Measurements from ENCODE around the gene L1CAM.
"Not testable (repeated sequence)": the region's sequence is repeated elsewhere in the genome, so short reads cannot be mapped to it uniquely, and the experiment has no call there.

The L1CAM gene

GRCh38 chrX:153819384-153820040 is 66.5 kb downstream of the L1CAM start:
- peaks cover 4 to 71% of the 10 kb centered on the region in 2 experiments for H3K27me3 ChIP-seq (ENCODE audit: control insufficient read depth in 1 of 2, insufficient read depth in 1 of 2, low read length in 2 of 2)

GRCh38 chrX:153818571-153819383 is 67.2 kb downstream of the L1CAM start:
- peak; percentile 30 for DNase-seq
- H3K4me1 ChIP-seq (ENCODE audit: control insufficient read depth, insufficient read depth, low read depth, low read length), result peaks cover 8% of the 10 kb centered on the region
- H3K36me3 ChIP-seq (ENCODE audit: control insufficient read depth in 1 of 2, insufficient read depth in 2 of 2, low read depth in 1 of 2, low read length in 2 of 2), result no peaks in the 10 kb centered on the region
- H3K23ac ChIP-seq (ENCODE audit: low read length in 2 of 2), result no peak overlapping the region
- H3K18ac ChIP-seq (ENCODE audit: low read depth in 1 of 2, low read length in 2 of 2), result peak overlapping the region; percentile 66 to 71
- peak overlapping the region; percentile 79 for H3K4me2 ChIP-seq (ENCODE audit: low read length, poor library complexity, severe bottlenecking)
- peak overlapping the region; percentile 69 for H4K8ac ChIP-seq (ENCODE audit: low read length)
- H2AK5ac ChIP-seq (ENCODE audit: low read length, severe bottlenecking), result no peak overlapping the region
- no peak overlapping the region for H2BK12ac ChIP-seq (ENCODE audit: low read length in 2 of 2)
- no peak overlapping the region for H3K27ac ChIP-seq (ENCODE audit: low read length, poor library complexity, severe bottlenecking)
- peaks cover 4 to 65% of the 10 kb centered on the region in 2 experiments for H3K27me3 ChIP-seq (ENCODE audit: control insufficient read depth in 1 of 2, insufficient read depth in 1 of 2, low read length in 2 of 2)
- H2BK15ac ChIP-seq (ENCODE audit: low read depth, poor library complexity, severe bottlenecking), result no peak overlapping the region
- H3K79me1 ChIP-seq (replicated peaks; ENCODE audit: low read length, poor library complexity, severe bottlenecking), result no peaks in the 10 kb centered on the region
- H3K4ac ChIP-seq (ENCODE audit: low read depth in 1 of 2, low read length in 2 of 2), result peak overlapping the region in 1 of 2 experiments; percentile 7
- no peak overlapping the region for H4K91ac ChIP-seq (ENCODE audit: low read length)
- no peak overlapping the region for H3K9ac ChIP-seq (ENCODE audit: low read length)
- H3K9me3 ChIP-seq (ENCODE audit: control insufficient read depth, low read length), result peaks cover 6% of the 10 kb centered on the region
- peak overlapping the region; percentile 71 for H2AFZ ChIP-seq (ENCODE audit: low read depth, low read length)
- no peak overlapping the region for H2BK120ac ChIP-seq (ENCODE audit: low read depth, low read length)
- peak overlapping the region; percentile 39 to 41 for H3K4me3 ChIP-seq (ENCODE audit: insufficient read depth in 1 of 2, low read depth in 1 of 2, low read length in 2 of 2)
- H3K14ac ChIP-seq (ENCODE audit: low read length in 2 of 2), result peak overlapping the region in 1 of 2 experiments; percentile 32
- WGBS, result 8% methylated on average over 37 of the region's 67 CpGs
- H2BK5ac ChIP-seq (ENCODE audit: low read depth, low read length, poor library complexity, severe bottlenecking), result no peak overlapping the region

More at GRCh38 chrX:153819384-153820040, 66.5 kb downstream of the L1CAM start:
- Histone ChIP-seq H3K27ac (ENCODE audit: low read length, poor library complexity, severe bottlenecking) (no peak overlapping the region), H3K14ac (ENCODE audit: low read length in 2 of 2) (no peak overlapping the region), H3K4me3 (ENCODE audit: insufficient read depth in 1 of 2, low read depth in 1 of 2, low read length in 2 of 2) (peak overlapping the region; percentile 39 to 41), H2BK120ac (ENCODE audit: low read depth, low read length) (no peak overlapping the region), H2BK12ac (ENCODE audit: low read length in 2 of 2) (no peak overlapping the region), H3K79me1 (replicated peaks; ENCODE audit: low read length, poor library complexity, severe bottlenecking) (no peaks in the 10 kb centered on the region), H2BK15ac (ENCODE audit: low read depth, poor library complexity, severe bottlenecking) (no peak overlapping the region), H3K9ac (ENCODE audit: low read length) (no peak overlapping the region), H3K36me3 (ENCODE audit: control insufficient read depth in 1 of 2, insufficient read depth in 2 of 2, low read depth in 1 of 2, low read length in 2 of 2) (no peaks in the 10 kb centered on the region), H2AFZ (ENCODE audit: low read depth, low read length) (no peak overlapping the region), H3K18ac (ENCODE audit: low read depth in 1 of 2, low read length in 2 of 2) (peak overlapping the region; percentile 66 to 71), H3K4me2 (ENCODE audit: low read length, poor library complexity, severe bottlenecking) (peak overlapping the region; percentile 79), H3K23ac (ENCODE audit: low read length in 2 of 2) (no peak overlapping the region), H3K9me3 (ENCODE audit: control insufficient read depth, low read length) (peaks cover 6% of the 10 kb centered on the region), H4K8ac (ENCODE audit: low read length) (peak overlapping the region; percentile 28), H2AK5ac (ENCODE audit: low read length, severe bottlenecking) (no peak overlapping the region), H3K4me1 (ENCODE audit: control insufficient read depth, insufficient read depth, low read depth, low read length) (peaks cover 8% of the 10 kb centered on the region), H4K91ac (ENCODE audit: low read length) (no peak overlapping the region), H3K4ac (ENCODE audit: low read depth in 1 of 2, low read length in 2 of 2) (peak overlapping the region in 1 of 2 experiments; percentile 7), H2BK5ac (ENCODE audit: low read depth, low read length, poor library complexity, severe bottlenecking) (no peak overlapping the region)
- no peak for DNase-seq
- 52% methylated on average over 16 of the region's 23 CpGs for WGBS

- not testable (repeated sequence) for H3K36me3 ChIP-seq (ENCODE audit: control insufficient read depth in 1 of 2, insufficient read depth in 2 of 2, low read depth in 1 of 2, low read length in 2 of 2); H3K4ac ChIP-seq (ENCODE audit: low read depth in 1 of 2, low read length in 2 of 2); H2BK15ac ChIP-seq (ENCODE audit: low read depth, poor library complexity, severe bottlenecking); H2BK5ac ChIP-seq (ENCODE audit: low read depth, low read length, poor library complexity, severe bottlenecking); DNase-seq; H3K18ac ChIP-seq (ENCODE audit: low read depth in 1 of 2, low read length in 2 of 2); H3K4me2 ChIP-seq (ENCODE audit: low read length, poor library complexity, severe bottlenecking); H3K9me3 ChIP-seq (ENCODE audit: control insufficient read depth, low read length); H3K4me1 ChIP-seq (ENCODE audit: control insufficient read depth, insufficient read depth, low read depth, low read length); H4K8ac ChIP-seq (ENCODE audit: low read length); H3K14ac ChIP-seq (ENCODE audit: low read length in 2 of 2); H2BK120ac ChIP-seq (ENCODE audit: low read depth, low read length); H3K79me1 ChIP-seq (replicated peaks; ENCODE audit: low read length, poor library complexity, severe bottlenecking); H3K4me3 ChIP-seq (ENCODE audit: insufficient read depth in 1 of 2, low read depth in 1 of 2, low read length in 2 of 2); H4K91ac ChIP-seq (ENCODE audit: low read length); H2AK5ac ChIP-seq (ENCODE audit: low read length, severe bottlenecking); H2BK12ac ChIP-seq (ENCODE audit: low read length in 2 of 2); H3K9ac ChIP-seq (ENCODE audit: low read length); H3K23ac ChIP-seq (ENCODE audit: low read length in 2 of 2); H2AFZ ChIP-seq (ENCODE audit: low read depth, low read length); H3K27ac ChIP-seq (ENCODE audit: low read length, poor library complexity, severe bottlenecking)
- H3K27me3 ChIP-seq (ENCODE audit: control insufficient read depth in 1 of 2, insufficient read depth in 1 of 2, low read length in 2 of 2), result peaks cover 4 to 66% of the 10 kb centered on the region in 2 experiments
- 96% methylated on average over 6 of the region's 9 CpGs for WGBS
Measured at GRCh38 chrX:153818064-153818463, 67.9 kb downstream of the L1CAM start.
